Measurements from ENCODE around the gene TIGIT.

Gene TIGIT

DNA sequence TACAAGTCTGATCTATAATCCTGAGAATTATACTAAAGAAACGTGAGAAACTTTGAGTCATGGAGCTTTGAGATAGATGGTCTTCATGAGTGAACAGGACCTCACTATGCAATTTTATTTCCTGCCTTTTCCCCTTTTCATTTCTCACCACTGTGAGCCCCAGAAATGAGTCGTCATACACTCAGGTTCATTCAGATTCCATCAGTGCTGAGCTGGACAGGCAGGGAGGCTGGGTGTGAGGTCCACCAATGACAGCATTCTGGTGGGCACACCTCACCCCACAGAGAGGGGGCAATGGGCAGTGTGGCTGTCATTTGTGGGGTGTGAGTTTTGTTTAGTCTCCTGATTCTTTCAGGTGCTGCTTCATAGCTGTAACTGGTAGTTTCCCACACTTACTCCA, 16.9 kb downstream of the TIGIT start:
- no peak for DNase-seq (ENCODE audit: low read depth in 2 of 2)

GRCh38 chr3:114313426-114313825, 19.6 kb downstream of the TIGIT start:
- no peak for DNase-seq (ENCODE audit: low read depth in 2 of 2)

DNA sequence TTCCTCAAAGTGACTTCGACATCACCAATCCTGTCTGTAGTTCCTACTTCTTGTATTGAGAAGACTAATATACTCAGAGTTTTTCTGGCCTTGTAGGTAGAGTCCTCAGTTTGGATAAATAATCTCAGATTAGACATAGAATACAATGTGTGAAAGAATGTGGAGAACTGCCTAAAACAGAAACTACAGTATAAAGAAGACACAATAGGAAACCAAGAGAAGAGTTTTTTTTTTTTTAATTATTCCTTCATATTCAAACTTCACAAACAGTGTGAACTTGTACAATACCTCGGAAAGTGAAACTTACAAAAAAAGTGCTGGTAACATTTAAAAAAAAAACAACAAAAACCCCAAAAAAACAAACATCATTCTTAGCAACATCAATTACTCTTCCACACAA, 20.5 kb downstream of the TIGIT start:
- no peak for DNase-seq (ENCODE audit: low read depth in 2 of 2)

DNA sequence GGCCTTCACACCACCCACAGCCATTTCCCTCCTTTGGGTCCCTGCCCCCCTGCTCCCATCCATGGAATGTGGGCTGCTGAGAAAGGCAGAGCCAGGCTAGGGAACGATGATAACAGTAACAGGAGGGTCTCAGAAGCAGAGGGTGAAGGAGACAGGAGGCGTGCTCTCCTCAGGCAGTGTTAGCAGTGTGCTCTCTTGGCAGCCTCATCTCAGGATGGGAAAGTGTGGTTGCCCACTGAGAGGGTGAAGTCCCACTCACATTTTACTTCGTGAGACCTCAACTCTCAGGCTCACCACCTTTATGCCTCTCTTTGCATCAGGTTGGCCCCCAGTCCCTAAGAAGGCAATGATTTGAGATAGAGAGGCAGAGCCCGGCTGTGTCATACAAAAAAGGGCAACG, 24.5 kb downstream of the TIGIT start:
- no peak for DNase-seq (ENCODE audit: low read depth in 2 of 2)

GRCh38 chr3:114319453-114319852, 25.6 kb downstream of the TIGIT start:
- no peak for DNase-seq (ENCODE audit: low read depth in 2 of 2)

GRCh38 chr3:114320246-114320645, 26.4 kb downstream of the TIGIT start:
- DNase-seq (ENCODE audit: low read depth in 2 of 2), result no peak

- DNase-seq (ENCODE audit: low read depth in 2 of 2), result no peak
These were observed 29.9 kb downstream of the TIGIT start for GRCh38 chr3:114323546-114324254.

GRCh38 chr3:114327665-114328064, 33.8 kb downstream of the TIGIT start:
- DNase-seq (ENCODE audit: low read depth in 2 of 2), result no peak

GRCh38 chr3:114328345-114328744, 34.5 kb downstream of the TIGIT start:
- DNase-seq (ENCODE audit: low read depth in 2 of 2), result no peak

DNA sequence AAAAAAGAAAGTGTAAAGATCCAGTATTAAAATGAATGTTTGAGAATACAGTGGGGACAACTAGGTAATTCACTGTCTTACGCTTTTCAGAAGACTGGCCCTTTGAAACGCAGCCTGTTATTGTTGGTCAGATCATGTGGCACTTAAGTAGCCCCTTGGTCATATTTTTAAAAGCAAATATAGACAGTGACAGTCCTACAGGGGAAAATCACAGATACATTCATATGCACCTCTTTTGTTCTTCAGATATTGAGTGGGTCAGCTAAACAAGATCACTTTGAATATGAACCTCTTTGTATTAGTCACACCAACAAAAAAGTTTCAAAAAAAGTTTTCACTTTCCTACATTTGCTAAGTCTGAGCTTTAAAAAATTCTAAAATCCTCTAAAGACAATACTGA, 36.0 kb downstream of the TIGIT start:
- DNase-seq (ENCODE audit: low read depth in 2 of 2), result no peak

DNA sequence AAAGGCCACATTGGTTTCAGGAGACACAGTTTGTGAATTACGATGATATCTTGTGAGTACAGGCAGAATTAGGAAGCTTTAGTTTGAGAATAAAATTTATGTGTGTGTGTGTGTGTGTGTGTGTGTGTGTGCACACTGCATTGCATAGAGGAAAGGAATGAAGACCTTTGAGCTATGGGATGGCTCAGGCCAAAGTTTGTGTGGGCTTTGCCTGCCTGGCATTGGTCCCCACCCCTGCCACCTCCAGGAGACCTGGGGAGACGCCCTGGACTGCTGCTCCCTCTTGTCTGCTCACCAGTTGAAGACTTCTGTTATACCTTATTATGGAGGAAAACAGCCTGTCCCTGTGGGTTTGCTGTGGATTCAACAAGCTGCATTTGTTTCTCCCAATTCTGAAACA, 37.2 kb downstream of the TIGIT start:
- DNase-seq (ENCODE audit: low read depth in 2 of 2), result no peak

GRCh38 chr3:114331710-114332109, 37.9 kb downstream of the TIGIT start:
- no peak for DNase-seq (ENCODE audit: low read depth in 2 of 2)

DNA sequence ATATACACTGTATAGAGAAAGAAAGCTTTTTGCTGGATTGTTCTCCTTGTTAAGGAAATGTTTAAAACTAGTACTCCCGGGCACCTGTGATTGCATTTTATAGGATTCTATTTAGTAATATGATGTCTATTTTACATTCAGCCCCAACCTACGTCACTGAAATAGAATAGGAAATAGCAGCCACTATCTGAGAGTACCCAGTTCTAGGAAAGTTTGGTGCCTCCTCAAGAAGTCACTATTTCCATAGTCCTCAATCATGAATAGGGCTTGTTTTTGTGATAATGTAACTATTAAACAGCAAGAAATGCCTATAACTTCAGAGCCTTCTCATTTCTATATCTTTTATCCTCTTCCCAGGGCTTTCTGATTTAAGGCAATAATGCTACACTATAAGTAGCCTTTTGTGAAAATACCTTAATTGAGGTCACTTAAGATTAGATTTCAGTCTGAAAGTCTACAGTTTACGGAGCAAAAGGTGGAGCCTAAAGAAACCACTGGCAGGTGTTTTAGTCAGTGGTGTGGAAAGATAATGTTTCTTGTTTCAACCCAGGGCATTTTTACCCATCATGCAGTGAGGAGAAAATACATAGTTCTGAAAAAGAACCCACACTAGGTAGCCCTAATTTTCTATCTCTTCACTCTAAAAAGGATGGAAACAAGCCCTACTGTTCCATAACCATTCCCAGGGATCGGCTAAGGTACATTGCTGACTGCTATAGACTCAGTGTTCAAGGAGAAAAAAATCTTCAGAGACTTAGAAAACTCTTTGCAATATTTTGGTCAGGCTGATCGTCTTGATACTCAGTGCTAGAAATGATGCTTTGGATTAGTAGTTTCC, 38.7 kb downstream of the TIGIT start:
- DNase-seq (ENCODE audit: low read depth in 2 of 2), result no peak

GRCh38 chr3:114333180-114333922, 39.5 kb downstream of the TIGIT start:
- DNase-seq (ENCODE audit: low read depth in 2 of 2), result no peak

DNA sequence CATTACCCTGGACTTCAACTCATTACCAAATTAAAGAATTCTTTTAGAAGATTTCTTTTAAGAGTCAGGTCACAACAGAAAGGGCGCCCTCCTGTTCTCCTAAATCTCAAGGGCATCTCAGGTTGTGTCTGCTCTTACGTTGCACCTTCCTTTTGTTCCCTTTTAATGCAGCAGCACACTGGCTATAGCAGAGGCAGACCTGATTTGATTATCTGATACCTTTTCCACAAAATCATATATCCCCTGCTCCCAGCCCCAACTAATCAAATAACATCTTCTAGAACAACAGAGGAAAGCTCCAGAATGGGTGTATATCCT, 40.1 kb downstream of the TIGIT start:
- DNase-seq (ENCODE audit: low read depth in 2 of 2), result no peak

- no peak for DNase-seq (ENCODE audit: low read depth in 2 of 2)
These were observed 42.4 kb downstream of the TIGIT start for GRCh38 chr3:114336122-114336697.

- no peak for DNase-seq (ENCODE audit: low read depth in 2 of 2)
These were observed 43.0 kb downstream of the TIGIT start for GRCh38 chr3:114336857-114337256.

GRCh38 chr3:114338651-114339357, 45.0 kb downstream of the TIGIT start:
- DNase-seq (ENCODE audit: low read depth in 2 of 2), result no peak

- no peak for DNase-seq (ENCODE audit: low read depth in 2 of 2)
These were observed 50.7 kb downstream of the TIGIT start for GRCh38 chr3:114344492-114344891.

DNA sequence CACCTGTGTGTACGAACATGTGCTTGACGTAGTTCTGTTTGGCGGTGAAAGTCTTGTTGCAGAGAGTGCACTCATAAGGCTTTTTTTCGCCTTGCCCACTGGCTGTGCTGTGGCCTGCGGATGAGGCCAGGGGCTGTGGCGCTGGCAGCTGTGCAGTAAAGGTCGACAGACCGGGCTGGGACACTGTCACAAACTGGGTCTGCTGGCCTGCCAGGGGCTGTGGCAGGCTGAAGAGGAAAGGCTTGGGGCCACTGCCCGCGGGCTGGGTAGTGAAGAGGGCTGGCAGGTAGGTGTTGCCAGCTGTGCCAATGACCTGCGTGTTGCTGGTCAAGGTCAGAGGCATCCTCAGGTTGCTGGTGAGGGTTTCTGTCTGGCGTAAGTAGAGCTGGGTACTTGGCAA, 56.4 kb downstream of the TIGIT start:
- DNase-seq (ENCODE audit: low read depth in 2 of 2), result no peak

DNA sequence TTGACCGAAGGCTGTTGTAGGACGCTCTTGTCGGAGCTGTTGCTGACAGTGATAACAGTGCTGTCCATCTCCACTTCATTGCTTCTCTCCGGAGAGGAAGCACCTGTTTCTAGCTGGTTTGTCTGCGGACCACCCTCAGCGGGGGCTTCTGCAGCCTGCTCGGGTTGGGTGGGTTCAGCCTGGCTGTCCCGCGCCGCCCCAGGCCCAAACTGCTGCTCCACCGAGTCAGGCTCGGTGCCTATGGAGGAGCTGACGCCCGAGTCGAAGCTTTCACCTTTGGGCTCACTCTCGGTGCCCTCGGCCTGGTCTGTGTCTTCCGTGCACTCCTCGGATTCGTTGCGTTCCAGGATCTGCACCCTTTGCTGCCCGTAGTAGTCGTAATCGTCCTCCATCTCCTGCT, 56.9 kb downstream of the TIGIT start:
- DNase-seq (ENCODE audit: low read depth in 2 of 2), result no peak
